ENCODE results near the gene ZNF701.

GRCh38 chr19:52584736-52585440, 14.8 kb downstream of the ZNF701 start:
- TF ChIP-seq CTCF (IDR thresholded peaks at IDR 0.05) (no peak), POLR2AphosphoS5 (IDR thresholded peaks at IDR 0.05) (no peak)

All from upper lobe of left lung (tissue), 4 donors.